Right lobe of liver (tissue), 4 donors: Measurements from ENCODE around the gene DIPK1A.

Experiments used
- POLR2A ChIP-seq: fragments of 450-650 bp; IDR thresholded peaks from one replicate; pipeline ENCODE4 v1.6.1; 2017; ENCODE audit warnings: antibody characterized with exemption, mild to moderate bottlenecking
- TF ChIP-seq, protein P1 (sequence below), 4 donors: fragments of 200-600 bp in 3 of 4; fragments of 450-650 bp in 1 of 4; IDR thresholded peaks; one replicate each; pipeline versions ENCODE4 v1.5.1 to v1.8.0; 2016 to 2022; ENCODE audit warnings: antibody characterized with exemption in 4 of 4, mild to moderate bottlenecking in 2 of 4
- donor health status: DM: no; HTN: no; CAD: no.
- donor health status: DM: no; HTN: no; CAD: no.
- donor health status: DM: no; HTN: yes; CAD: no.

DNA sequence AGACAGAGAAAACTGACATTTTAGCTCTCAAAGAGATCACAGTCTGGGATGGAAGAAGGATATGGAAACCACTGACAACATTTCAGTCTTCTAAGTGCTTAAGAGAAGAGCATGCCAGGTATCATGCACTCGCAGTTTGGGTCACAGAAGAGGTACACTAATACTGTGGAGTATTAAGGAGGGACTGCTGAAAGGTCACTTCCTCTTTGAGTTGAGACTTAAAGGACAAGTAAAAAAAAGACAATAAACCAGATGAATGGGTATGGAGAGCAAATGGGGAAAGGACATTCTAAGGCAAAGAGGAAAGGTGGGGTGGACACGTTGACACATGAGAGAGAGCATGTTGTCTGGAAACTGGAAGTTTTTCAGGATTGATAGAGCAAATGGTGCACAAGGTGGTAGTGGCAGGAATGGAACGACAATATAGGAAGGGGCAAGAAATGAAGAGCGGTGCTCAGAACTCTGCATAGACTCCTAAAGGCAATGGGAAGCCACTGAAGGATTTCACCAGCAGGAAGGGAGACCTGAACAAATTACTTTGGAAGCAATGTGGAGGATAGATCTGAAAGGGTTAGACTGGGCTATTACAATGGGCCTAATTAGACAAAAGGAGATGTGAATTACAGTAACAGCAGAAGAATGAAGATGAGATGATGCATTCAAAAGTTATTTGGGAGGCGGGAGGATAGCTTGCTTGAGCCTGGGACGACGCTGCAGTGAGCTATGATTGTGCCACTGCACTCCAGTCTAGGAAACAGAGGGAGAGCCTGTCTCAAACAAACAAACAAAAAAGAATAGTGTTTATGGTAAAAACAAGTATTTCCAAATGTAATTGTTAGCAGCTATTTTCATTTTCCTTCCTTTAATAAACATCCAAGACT, 11.1 kb downstream of the DIPK1A start:
- TF ChIP-seq, protein P1, sequence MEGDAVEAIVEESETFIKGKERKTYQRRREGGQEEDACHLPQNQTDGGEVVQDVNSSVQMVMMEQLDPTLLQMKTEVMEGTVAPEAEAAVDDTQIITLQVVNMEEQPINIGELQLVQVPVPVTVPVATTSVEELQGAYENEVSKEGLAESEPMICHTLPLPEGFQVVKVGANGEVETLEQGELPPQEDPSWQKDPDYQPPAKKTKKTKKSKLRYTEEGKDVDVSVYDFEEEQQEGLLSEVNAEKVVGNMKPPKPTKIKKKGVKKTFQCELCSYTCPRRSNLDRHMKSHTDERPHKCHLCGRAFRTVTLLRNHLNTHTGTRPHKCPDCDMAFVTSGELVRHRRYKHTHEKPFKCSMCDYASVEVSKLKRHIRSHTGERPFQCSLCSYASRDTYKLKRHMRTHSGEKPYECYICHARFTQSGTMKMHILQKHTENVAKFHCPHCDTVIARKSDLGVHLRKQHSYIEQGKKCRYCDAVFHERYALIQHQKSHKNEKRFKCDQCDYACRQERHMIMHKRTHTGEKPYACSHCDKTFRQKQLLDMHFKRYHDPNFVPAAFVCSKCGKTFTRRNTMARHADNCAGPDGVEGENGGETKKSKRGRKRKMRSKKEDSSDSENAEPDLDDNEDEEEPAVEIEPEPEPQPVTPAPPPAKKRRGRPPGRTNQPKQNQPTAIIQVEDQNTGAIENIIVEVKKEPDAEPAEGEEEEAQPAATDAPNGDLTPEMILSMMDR (IDR thresholded peaks at IDR 0.05) = no peak
- TF ChIP-seq POLR2A = no peak
